Glutamatergic neuron (in vitro differentiated cells): ENCODE results near the gene SLC26A11. TPM values are rescaled to one million over a fixed set of nuclear protein-coding genes. Genes with fewer than 3 reads are reported as not detected.
"Not testable (repeated sequence)": the region's sequence is repeated elsewhere in the genome, so short reads cannot be mapped to it uniquely, and the experiment has no call there.

Source experiments
- DNase-seq: peaks from one replicate; pipeline ENCODE4 v3.0.0; 2022
- H3K27ac Mint-ChIP-seq: one replicate; pipeline ENCODE4 v1.8.0; 2020; ENCODE audit warnings: mild to moderate bottlenecking, mixed read lengths, inconsistent platforms; ENCODE audit not compliant: unreplicated experiment
- H3K27me3 Mint-ChIP-seq: one replicate; pipeline ENCODE4 v1.8.0; 2020; ENCODE audit warnings: mild to moderate bottlenecking, moderate library complexity, mixed read lengths, inconsistent platforms; ENCODE audit not compliant: unreplicated experiment
- H3K36me3 Mint-ChIP-seq: one replicate; pipeline ENCODE4 v1.8.0; 2020; ENCODE audit warnings: mild to moderate bottlenecking, mixed read lengths, inconsistent platforms; ENCODE audit not compliant: unreplicated experiment
- H3K4me1 Mint-ChIP-seq: one replicate; pipeline ENCODE4 v1.8.0; 2020; ENCODE audit warnings: mild to moderate bottlenecking, low read depth, mixed read lengths, inconsistent platforms; ENCODE audit not compliant: unreplicated experiment
- H3K4me3 Mint-ChIP-seq: one replicate; pipeline ENCODE4 v1.8.0; 2020; ENCODE audit warnings: mild to moderate bottlenecking, mixed read lengths, inconsistent platforms; ENCODE audit not compliant: unreplicated experiment
- H3K9me3 Mint-ChIP-seq: one replicate; pipeline ENCODE4 v1.8.0; 2020; ENCODE audit warnings: mild to moderate bottlenecking, moderate library complexity, mixed read lengths, inconsistent platforms; ENCODE audit not compliant: unreplicated experiment
- CTCF ChIP-seq: fragments of 200-600 bp; sonication (generic); IDR thresholded peaks from one replicate; pipeline ENCODE4 v1.5.0; 2021; ENCODE audit not compliant: partially characterized antibody, unreplicated experiment
- total RNA-seq: library from RNA; stranded (reverse); fragmentation: NEBNext Ultra II Directional; extraction: Animal tissue kit (Norgen Biotek cat#: 25700); gene quantifications from one replicate; pipeline ENCODE4 v1.2.1, GENCODE V29; 2021; ENCODE audit not compliant: unreplicated experiment

Gene SLC26A11
- total RNA-seq, 1 donor from 2014 or later: 15.9 TPM

- TF ChIP-seq CTCF: no peak
- DNase-seq: no peak
- Mint-ChIP-seq H3K36me3 (no peaks in the 10 kb centered on the region), H3K27ac (no peak overlapping the region), H3K4me1 (peaks cover 6% of the 10 kb centered on the region), H3K4me3 (no peak overlapping the region), H3K9me3 (peaks cover 4% of the 10 kb centered on the region), H3K27me3 (peaks cover 6% of the 10 kb centered on the region)
Measured at GRCh38 chr17:80274331-80274730, 54.1 kb downstream of the SLC26A11 start.

GRCh38 chr17:80274871-80275449 is 54.7 kb downstream of the SLC26A11 start:
- Mint-ChIP-seq H3K4me3 (no peak overlapping the region), H3K36me3 (no peaks in the 10 kb centered on the region), H3K9me3 (peaks cover 4% of the 10 kb centered on the region), H3K27ac (no peak overlapping the region), H3K27me3 (peaks cover 6% of the 10 kb centered on the region), H3K4me1 (peaks cover 6% of the 10 kb centered on the region)
- DNase-seq: no peak
- no peak for TF ChIP-seq CTCF

- DNase-seq, H3K27ac Mint-ChIP-seq, H3K4me1 Mint-ChIP-seq, H3K9me3 Mint-ChIP-seq, H3K4me3 Mint-ChIP-seq, H3K36me3 Mint-ChIP-seq, H3K27me3 Mint-ChIP-seq: not testable (repeated sequence)
Measured at GRCh38 chr17:80275857-80276256, 55.6 kb downstream of the SLC26A11 start.

- no peak overlapping the region for H3K27ac Mint-ChIP-seq
Measured at GRCh38 chr17:80277751-80278671, 57.8 kb downstream of the SLC26A11 start.

GRCh38 chr17:80279895-80280294 is 59.7 kb downstream of the SLC26A11 start:
- DNase-seq: no peak
- Mint-ChIP-seq H3K4me1 (peaks cover 3% of the 10 kb centered on the region), H3K27me3 (peaks cover 4% of the 10 kb centered on the region), H3K27ac (no peak overlapping the region), H3K36me3 (no peaks in the 10 kb centered on the region), H3K9me3 (peaks cover 2% of the 10 kb centered on the region), H3K4me3 (no peak overlapping the region)
- TF ChIP-seq CTCF: no peak

More at GRCh38 chr17:80277751-80278671, 57.8 kb downstream of the SLC26A11 start:
- peaks cover 6% of the 10 kb centered on the region for H3K27me3 Mint-ChIP-seq
- H3K36me3 Mint-ChIP-seq: no peaks in the 10 kb centered on the region
- peaks cover under 1% of the 10 kb centered on the region for H3K4me1 Mint-ChIP-seq
- peaks cover 2% of the 10 kb centered on the region for H3K9me3 Mint-ChIP-seq
- no peak overlapping the region for H3K4me3 Mint-ChIP-seq
- TF ChIP-seq CTCF: no peak
- no peak for DNase-seq
